Panc1 (cell line): ENCODE data around the gene GTF2IRD2. TPM values are rescaled to one million over a fixed set of nuclear protein-coding genes. Genes with fewer than 3 reads are reported as not detected.
"Not testable (repeated sequence)": the region's sequence is repeated elsewhere in the genome, so short reads cannot be mapped to it uniquely, and the experiment has no call there.

Source experiments
- ATAC-seq: fragments of 200-7000 bp; cut with Tn5 transposase; 2 replicates; pipeline ENCODE4 v1.9.1; 2020; ENCODE audit warnings: mild to moderate bottlenecking, moderate library complexity
- Bru-seq: library from RNA; stranded (reverse); fragments of 400-500 nt; gene quantifications from one replicate; lab custom pipeline; 2021; lab: Mats Ljungman, UMichigan
- BruChase-seq, 2 experiments: library from RNA; stranded (reverse); fragments of 400-500 nt; gene quantifications; one replicate each; lab custom pipeline; 2021; lab: Mats Ljungman, UMichigan
- BruUV-seq: library from RNA; stranded (reverse); fragments of 400-500 nt; replicated peaks from 2 replicates; lab custom pipeline; 2021; lab: Mats Ljungman, UMichigan
- CTCF ChIA-PET: fragments of 300-600 bp; sonication (Branson Sonifier 250); formaldehyde crosslinking; loops from one replicate; lab custom pipeline; 2022; ENCODE audit warnings: antibody characterized with exemption; lab: Charles Lee
- POLR2A ChIA-PET: fragments of 300-600 bp; sonication (Branson Sonifier 250); formaldehyde crosslinking; loops from one replicate; lab custom pipeline; 2022; ENCODE audit warnings: antibody characterized with exemption; lab: Charles Lee
- DNase-seq: peaks from one replicate; pipeline ENCODE4 v3.0.0-alpha.2; 2010; ENCODE audit warnings: low read depth, low spot score
- H3K27ac ChIP-seq: 2 replicates; pipeline ENCODE4 v1.5.1; 2011; ENCODE audit warnings: mild to moderate bottlenecking, low read length, inconsistent platforms
- H3K27me3 ChIP-seq: fragments of 200-500 bp; sonication (Bioruptor generic); 2 replicates; pipeline ENCODE4 v1.6.0; 2014; ENCODE audit warnings: low read length, inconsistent platforms; ENCODE audit not compliant: control insufficient read depth, insufficient read depth
- H3K36me3 ChIP-seq: fragments of 200-500 bp; sonication (Bioruptor generic); 2 replicates; pipeline ENCODE4 v1.5.1; 2014; ENCODE audit warnings: inconsistent platforms, mild to moderate bottlenecking, low read length, moderate library complexity; ENCODE audit not compliant: control insufficient read depth, insufficient read depth
- H3K4me1 ChIP-seq: 2 replicates; pipeline ENCODE4 v1.5.1; 2011; ENCODE audit warnings: inconsistent platforms, mild to moderate bottlenecking, low read length, moderate library complexity; ENCODE audit not compliant: control insufficient read depth, insufficient read depth
- H3K4me3 ChIP-seq, 2 experiments: 2 replicates each; pipeline ENCODE4 v1.5.1; 2011 to 2012; ENCODE audit warnings: low read depth in 2 of 2, low read length in 2 of 2, mild to moderate bottlenecking in 2 of 2, inconsistent platforms in 1 of 2, moderate library complexity in 1 of 2
- H3K9me3 ChIP-seq: fragments of 200-500 bp; sonication (Bioruptor generic); 2 replicates; pipeline ENCODE4 v1.5.1; 2014; ENCODE audit warnings: low read depth, mild to moderate bottlenecking, inconsistent platforms, low read length, moderate library complexity; ENCODE audit not compliant: control insufficient read depth, insufficient read depth
- POLR2AphosphoS5 ChIP-seq: IDR thresholded peaks from 2 replicates; pipeline ENCODE4 v1.6.1; 2012; ENCODE audit warnings: mild to moderate bottlenecking, low read depth, low read length, moderate library complexity
- in situ Hi-C: cut with HindIII; loops from 2 replicates; pipeline ENCODE4 v1.10.0; 2016; ENCODE audit warnings: low sequenced_read_pairs, low pct_unique_long_range_greater_than_20kb
- intact Hi-C: fragments of 100-400 bp; cut with micrococcal nuclease; formaldehyde crosslinking; loops from one replicate; pipeline ENCODE4 v1.10.0; 2022; ENCODE audit not compliant: unreplicated experiment
- long read RNA-seq: library from polyadenylated mRNA; unstranded; transcript quantifications from one replicate; pipeline ENCODE4 v2.0.0, GENCODE V29; 2021; ENCODE audit not compliant: unreplicated experiment
- polyA plus RNA-seq: library from polyadenylated mRNA; unstranded; fragments of >200 nt; gene quantifications from one replicate; pipeline ENCODE4 v1.2.1, GENCODE V29; 2012; ENCODE audit warnings: missing spikeins; ENCODE audit not compliant: insufficient read length
- total RNA-seq: library from RNA; stranded (reverse); gene quantifications from one replicate; pipeline ENCODE4 v1.2.1, GENCODE V29; 2021; ENCODE audit not compliant: unreplicated experiment

Gene GTF2IRD2
- 18.8 TPM for total RNA-seq
- polyA plus RNA-seq, result 8.1 TPM
- Bru-seq, nascent RNA, result percentile 51 among the genes with signal in this experiment
- BruChase-seq, experiment 1, labeled RNA remaining after a 2-hour chase, result percentile 50 among the genes with signal in this experiment
- percentile 51 among the genes with signal in this experiment for BruChase-seq, experiment 2, labeled RNA remaining after a 6-hour chase
- long read RNA-seq, transcript GTF2IRD2-205 (3 exons, 578 nt), result minor isoform, 5 of 34 reads
- long read RNA-seq, transcript GTF2IRD2-201 (16 exons, 3,558 nt), result major isoform, 7 of 34 reads
- long read RNA-seq, partial matches to known transcripts, result 14 of 34 reads
- long read RNA-seq, other reads (novel, unspliced or antisense), result 7 of 34 reads

GRCh38 chr7:74850833-74851721, at the start of gene GTF2IRD2:
Gene GTF2IRD2, minus strand, starts transcription at chr7:74851605. Its CDS starts 15,227 bp downstream, at chr7:74836378.
- ATAC-seq, result peak; percentile 91
- H3K9me3 ChIP-seq, DNase-seq, H3K4me1 ChIP-seq, intact Hi-C loops, in situ Hi-C loops, POLR2A ChIA-PET, CTCF ChIA-PET, H3K27me3 ChIP-seq, H3K27ac ChIP-seq, BruUV-seq, H3K36me3 ChIP-seq, H3K4me3 ChIP-seq: not testable (repeated sequence)

- DNase-seq, in situ Hi-C loops, H3K4me1 ChIP-seq, CTCF ChIA-PET, POLR2A ChIA-PET, H3K27me3 ChIP-seq, H3K27ac ChIP-seq, H3K9me3 ChIP-seq, H3K36me3 ChIP-seq, intact Hi-C loops: not testable (repeated sequence)
- 0 out of 2 replicates have a peak, but pooled peaks have one; percentile 24 for TF ChIP-seq POLR2AphosphoS5
- TSS peak; percentile 98 for BruUV-seq
- H3K4me3 ChIP-seq, result peak overlapping the region; percentile 40 to 44
- peak; percentile 93 for ATAC-seq
These were observed 39.0 kb upstream of the GTF2IRD2 start for GRCh38 chr7:74890158-74891123.

- BruUV-seq, CTCF ChIA-PET, DNase-seq, H3K4me1 ChIP-seq, in situ Hi-C loops, H3K36me3 ChIP-seq, H3K9me3 ChIP-seq, intact Hi-C loops, POLR2A ChIA-PET, H3K27ac ChIP-seq, H3K27me3 ChIP-seq: not testable (repeated sequence)
- peak overlapping the region; percentile 26 to 39 for H3K4me3 ChIP-seq
- peak; percentile 56; the same call in 1 of the 2 replicates for ATAC-seq
These were observed 38.2 kb upstream of the GTF2IRD2 start for GRCh38 chr7:74889518-74890129.

DNA sequence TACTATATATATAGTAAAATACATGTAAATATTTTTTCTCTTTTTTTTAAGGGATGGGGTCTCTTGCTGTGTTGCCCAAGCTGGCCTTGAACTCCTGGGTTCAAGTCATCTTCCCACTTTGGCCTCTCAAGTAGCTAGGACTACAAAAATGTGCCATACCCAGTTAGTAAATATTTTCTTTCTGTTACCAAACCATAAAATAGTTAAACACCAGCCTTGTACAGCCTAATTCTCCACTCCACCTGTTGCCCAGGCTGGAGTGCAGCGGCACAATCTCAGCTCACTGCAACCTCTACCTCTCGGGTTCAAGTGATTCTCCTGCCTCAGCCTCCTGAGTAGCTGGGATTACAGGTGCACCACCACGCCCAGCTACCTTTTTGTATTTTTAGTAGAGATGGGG, 33.9 kb upstream of the GTF2IRD2 start:
- ATAC-seq, BruUV-seq, H3K4me1 ChIP-seq, CTCF ChIA-PET, H3K36me3 ChIP-seq, intact Hi-C loops, H3K9me3 ChIP-seq, in situ Hi-C loops, H3K27ac ChIP-seq, DNase-seq, H3K4me3 ChIP-seq, POLR2A ChIA-PET, H3K27me3 ChIP-seq: not testable (repeated sequence)

DNA sequence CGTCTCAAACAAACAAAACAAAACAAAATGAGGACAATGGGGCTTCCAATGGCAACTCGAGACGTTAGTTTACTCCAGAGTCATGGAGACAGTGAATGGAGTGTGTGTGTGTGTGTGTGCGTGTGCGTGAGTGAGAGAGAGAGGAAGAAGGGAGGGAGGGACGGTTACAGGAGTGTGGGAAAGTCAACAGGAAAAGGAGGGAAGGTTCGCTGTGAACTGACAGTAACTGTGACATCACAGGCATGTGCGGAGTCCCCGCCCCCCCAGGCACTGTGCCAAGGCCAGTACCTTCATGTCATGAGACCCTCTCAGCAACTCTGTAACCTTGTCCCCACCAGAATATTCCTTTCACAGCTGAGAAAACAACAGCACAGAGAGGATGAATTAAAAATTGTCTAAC, 30.7 kb upstream of the GTF2IRD2 start:
- intact Hi-C loops, H3K4me1 ChIP-seq, DNase-seq, POLR2A ChIA-PET, H3K27me3 ChIP-seq, H3K9me3 ChIP-seq, H3K4me3 ChIP-seq, H3K27ac ChIP-seq, CTCF ChIA-PET, H3K36me3 ChIP-seq, in situ Hi-C loops, BruUV-seq: not testable (repeated sequence)
- ATAC-seq, result peak; percentile 68; the same call in 1 of the 2 replicates

DNA sequence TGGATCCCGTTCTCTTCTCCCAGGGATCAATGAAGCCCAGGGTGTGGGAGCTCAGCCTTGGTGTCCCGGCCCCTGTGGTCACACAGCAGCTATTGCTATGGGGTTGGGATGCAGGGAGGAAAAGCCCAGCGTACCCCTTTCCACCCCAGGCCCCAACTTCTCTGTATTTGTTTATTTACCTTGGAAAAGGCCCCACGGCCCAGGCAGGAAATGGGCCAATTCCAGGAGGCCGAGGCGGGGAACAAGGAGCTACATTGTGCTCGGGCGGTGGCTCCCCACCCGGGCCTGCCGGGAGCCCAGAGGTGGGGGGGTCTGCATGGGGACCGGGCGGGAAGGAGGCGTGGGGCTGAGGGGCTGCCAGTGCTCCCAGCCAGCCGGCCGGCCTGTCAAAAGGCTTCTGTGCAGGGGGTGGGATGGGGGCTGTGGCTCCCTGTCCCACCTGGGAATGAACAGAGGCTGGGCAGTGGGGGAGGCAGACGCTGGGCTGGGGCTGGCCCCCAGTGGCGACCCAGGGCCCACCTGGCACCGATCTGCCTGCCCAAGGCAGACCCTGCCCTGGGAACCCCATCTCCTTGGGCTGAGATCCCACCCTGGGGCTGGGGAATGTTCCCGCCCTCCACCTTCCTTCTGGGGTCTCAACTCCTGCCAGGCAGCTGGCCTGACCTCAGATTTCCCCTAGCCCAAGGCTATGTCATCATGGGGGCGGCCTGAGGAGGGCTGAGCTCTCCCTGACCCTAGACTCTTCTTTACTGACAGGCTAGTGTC, 23.5 kb upstream of the GTF2IRD2 start:
- H3K27me3 ChIP-seq, H3K36me3 ChIP-seq, CTCF ChIA-PET, DNase-seq, BruUV-seq, H3K4me1 ChIP-seq, POLR2A ChIA-PET, H3K27ac ChIP-seq, H3K4me3 ChIP-seq, in situ Hi-C loops, H3K9me3 ChIP-seq, intact Hi-C loops: not testable (repeated sequence)
- ATAC-seq, result peak; percentile 77
